Loucy (cell line): Measurements from ENCODE around the gene BLACAT1.

Source experiments
- EZH2phosphoT487 ChIP-seq: fragments of 200-600 bp; IDR thresholded peaks from 2 replicates; pipeline ENCODE4 v1.6.1; 2018; ENCODE audit warnings: antibody characterized with exemption, mild to moderate bottlenecking, moderate library complexity, borderline replicate concordance
- TF ChIP-seq, protein P1 (sequence below): fragments of 200-600 bp; sonication (generic); conservative IDR thresholded peaks from 2 replicates; pipeline ENCODE4 v1.5.1; 2014; ENCODE audit warnings: mild to moderate bottlenecking, antibody characterized with exemption, low read length

DNA sequence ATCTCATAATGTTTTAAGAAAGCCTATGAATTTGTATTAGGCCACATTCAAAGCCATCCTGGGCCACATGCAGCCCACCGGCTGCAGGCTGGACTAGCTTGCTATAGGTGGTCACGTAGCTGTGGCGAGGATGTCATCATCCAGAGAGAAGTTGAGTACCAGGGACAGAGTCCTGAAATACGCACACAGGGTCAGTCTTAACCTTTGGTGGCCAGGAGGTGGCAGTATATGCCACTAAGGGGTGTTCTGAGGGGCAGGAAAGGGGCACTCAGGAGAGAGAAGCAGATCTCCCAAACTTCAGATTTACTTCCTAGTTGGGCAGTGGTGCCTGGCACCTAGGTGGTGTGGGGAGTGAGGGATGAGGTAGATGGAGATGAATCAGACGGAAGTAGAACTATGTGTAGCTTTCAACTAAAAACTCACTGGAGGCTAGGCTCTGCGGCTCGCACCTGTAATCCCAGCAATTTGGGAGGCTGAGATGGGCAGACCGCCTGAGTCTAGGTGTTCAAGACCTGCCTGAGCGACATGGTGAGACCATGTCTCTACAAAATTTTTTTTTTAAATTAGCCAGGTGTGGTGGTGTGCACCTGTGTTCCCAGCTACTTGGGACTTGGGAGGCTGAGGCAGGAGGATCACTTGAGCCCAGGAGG is 32.4 kb upstream of the BLACAT1 start:
- TF ChIP-seq, protein P1, sequence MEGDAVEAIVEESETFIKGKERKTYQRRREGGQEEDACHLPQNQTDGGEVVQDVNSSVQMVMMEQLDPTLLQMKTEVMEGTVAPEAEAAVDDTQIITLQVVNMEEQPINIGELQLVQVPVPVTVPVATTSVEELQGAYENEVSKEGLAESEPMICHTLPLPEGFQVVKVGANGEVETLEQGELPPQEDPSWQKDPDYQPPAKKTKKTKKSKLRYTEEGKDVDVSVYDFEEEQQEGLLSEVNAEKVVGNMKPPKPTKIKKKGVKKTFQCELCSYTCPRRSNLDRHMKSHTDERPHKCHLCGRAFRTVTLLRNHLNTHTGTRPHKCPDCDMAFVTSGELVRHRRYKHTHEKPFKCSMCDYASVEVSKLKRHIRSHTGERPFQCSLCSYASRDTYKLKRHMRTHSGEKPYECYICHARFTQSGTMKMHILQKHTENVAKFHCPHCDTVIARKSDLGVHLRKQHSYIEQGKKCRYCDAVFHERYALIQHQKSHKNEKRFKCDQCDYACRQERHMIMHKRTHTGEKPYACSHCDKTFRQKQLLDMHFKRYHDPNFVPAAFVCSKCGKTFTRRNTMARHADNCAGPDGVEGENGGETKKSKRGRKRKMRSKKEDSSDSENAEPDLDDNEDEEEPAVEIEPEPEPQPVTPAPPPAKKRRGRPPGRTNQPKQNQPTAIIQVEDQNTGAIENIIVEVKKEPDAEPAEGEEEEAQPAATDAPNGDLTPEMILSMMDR, result peak; percentile 88
- no peak for TF ChIP-seq EZH2phosphoT487
